Inflammatory macrophage treated with lipopolysaccharide for 4 hours (primary cell): ENCODE results near the gene FOS.

Experiments used
- DNase-seq: peaks from one replicate; pipeline ENCODE4 v3.0.0-alpha.2; 2020

FOS gene

DNA sequence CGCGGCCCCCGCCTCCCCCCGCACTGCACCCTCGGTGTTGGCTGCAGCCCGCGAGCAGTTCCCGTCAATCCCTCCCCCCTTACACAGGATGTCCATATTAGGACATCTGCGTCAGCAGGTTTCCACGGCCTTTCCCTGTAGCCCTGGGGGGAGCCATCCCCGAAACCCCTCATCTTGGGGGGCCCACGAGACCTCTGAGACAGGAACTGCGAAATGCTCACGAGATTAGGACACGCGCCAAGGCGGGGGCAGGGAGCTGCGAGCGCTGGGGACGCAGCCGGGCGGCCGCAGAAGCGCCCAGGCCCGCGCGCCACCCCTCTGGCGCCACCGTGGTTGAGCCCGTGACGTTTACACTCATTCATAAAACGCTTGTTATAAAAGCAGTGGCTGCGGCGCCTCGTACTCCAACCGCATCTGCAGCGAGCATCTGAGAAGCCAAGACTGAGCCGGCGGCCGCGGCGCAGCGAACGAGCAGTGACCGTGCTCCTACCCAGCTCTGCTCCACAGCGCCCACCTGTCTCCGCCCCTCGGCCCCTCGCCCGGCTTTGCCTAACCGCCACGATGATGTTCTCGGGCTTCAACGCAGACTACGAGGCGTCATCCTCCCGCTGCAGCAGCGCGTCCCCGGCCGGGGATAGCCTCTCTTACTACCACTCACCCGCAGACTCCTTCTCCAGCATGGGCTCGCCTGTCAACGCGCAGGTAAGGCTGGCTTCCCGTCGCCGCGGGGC, at the start of gene FOS:
TSS of gene FOS (plus strand) at position 407 of the 731 bp plus-strand sequence. CDS start at position 562, 155 bp downstream.
- peak; percentile 91 for DNase-seq

DNA sequence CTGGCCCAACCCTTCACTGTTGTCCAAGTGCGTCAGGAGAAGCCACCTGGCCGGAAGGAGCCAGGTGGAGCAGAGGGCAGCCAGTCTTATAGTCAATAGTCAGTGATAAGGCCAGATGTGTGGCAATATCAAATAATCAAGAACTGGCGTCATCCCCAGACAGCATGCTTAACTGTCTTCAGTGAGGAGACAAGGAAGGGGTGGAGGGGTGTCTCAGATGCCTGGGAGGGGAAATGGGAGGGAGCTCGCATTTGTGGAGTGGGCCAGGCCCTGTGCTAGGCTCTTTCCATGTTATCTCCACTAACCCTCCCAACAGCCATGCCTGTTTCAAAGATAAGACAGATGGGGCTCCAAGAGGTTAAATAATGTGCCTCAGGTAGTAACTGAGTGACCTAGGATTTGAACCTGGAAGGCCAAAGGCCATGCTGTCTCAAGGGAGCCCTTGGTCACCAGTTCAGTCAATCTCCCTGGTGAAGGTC, 48.9 kb upstream of the FOS start:
- DNase-seq, result no peak

DNA sequence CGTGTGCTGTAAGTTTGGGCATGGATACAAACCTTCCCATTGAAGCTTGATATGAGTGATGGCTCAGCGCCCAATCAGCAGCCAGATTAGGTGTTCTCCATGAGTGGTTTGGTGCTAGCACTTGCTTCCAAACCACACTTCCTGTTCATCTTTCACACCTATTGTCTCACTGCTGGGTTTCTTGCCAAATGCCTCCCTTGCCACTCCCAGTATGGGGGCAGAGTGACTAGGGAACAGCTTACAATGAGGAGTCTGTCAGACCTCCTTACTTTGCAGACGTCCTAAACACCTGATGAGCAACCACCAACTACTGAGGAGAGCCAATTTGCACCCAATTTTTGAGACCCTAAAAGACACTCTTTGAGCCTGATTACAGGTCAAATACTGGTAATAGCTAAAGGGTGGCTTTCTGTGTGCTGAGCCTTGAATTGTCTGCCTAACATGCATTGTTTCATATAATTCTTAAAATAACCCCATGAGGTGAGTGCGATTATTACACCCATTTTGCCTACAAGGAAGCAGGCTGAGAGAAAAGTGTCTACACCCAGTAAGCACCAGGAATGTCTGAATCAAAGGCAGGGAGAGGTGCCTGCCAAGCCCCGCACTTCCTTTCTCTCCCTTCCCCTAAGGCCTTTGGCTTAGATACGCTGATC, 48.4 kb upstream of the FOS start:
- DNase-seq, result peak; percentile 25

DNA sequence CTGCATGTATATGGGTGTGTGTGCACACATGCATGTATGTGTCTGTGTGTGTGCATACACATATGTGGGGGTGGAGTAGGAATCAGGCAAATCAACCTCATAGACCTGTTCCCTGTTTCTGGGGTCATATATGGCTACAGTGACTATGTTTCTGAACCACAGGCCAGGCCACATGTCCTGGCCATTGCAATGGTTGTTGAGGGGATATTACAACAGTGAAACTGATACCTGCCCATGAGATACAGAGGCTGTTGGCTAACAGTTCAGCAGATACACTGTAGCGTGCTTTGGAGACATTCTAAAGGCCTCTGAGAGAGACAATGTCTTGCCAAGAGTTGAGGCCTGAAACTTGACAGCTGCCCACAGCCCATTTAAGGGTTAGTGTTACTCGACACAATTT, 47.3 kb upstream of the FOS start:
- no peak for DNase-seq

DNA sequence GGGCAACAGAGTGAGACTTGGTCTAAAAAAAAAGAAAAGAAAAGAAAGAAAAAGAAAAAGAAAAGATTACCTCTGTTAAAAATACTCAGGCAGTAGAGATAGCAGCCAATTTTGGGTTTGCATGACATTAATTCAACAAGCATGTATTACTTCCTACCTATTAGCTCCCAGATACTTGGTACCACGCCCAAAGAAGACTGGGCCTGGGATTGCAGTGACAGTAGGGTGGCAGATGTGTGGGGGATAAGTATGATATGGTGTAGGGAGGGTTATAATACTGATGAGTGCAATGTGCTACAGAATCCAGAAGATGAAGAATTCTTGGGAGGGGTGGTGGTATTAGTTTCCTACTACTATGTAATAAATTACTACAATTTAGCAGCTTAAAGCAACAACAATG, 46.4 kb upstream of the FOS start:
- no peak for DNase-seq

DNA sequence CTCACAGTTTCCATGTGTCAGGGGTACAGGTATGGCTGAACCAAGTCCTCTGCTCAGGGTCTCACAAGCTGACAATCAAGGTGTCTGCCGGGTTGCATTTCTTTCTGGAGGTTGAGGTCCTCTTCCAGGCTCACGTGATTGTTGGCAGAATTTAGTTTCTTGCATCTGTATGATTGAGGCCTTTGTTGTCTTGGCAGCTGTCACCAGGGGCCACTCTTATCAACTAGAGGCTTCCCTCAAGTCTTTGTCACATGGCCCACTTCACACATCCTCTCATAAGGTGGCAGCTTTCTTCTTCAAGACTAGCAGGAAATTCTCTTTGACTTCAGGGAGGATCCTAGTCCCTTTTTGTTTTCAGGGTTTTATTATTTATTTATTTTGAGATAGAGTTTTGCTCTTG, 46.0 kb upstream of the FOS start:
- DNase-seq, result no peak

DNA sequence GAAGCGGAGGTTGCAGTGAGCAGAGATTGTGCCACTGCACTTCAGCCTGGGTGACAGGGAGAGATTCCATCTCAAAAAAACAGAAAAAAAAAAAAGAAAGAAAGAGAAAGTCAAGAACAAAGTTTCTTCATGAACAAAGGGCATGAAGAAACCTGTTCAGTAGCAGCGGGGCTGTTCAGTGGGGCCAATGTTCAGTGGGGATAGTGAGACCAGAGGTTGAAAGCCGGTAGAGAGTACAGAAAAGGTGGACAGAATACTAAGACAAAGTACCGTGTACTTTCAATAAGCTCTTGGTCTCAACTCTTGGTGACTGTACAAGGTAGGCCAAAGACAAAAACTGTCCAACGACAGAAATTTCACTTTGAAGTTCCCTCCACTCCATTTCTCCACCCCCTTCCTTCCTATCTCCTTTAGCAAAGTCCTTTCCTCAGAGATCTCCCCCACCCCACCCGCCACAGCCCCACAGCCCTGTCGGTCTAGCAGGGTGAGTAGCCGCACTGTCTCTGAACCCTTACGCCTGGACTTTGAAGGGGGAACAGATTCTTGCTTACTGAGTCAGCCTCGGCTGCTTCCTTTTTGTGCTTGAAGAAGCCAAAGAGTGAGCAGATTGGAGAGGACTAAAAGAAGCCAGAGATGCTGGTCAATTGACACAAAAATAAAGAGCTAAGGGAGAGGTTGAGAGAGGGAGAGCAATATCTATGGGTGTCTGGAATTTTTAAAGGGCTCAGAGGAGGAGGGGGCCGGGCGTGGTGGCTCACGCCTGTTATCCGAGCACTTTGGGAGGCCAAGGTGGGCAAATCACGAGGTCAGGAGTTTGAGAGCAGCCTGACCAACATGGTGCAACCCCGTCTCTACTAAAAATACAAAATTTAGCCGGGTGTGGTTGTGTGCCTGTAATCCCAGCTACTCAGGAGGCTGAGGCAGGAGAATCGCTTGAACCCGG, 44.2 kb upstream of the FOS start:
- DNase-seq, result peak; percentile 88

DNA sequence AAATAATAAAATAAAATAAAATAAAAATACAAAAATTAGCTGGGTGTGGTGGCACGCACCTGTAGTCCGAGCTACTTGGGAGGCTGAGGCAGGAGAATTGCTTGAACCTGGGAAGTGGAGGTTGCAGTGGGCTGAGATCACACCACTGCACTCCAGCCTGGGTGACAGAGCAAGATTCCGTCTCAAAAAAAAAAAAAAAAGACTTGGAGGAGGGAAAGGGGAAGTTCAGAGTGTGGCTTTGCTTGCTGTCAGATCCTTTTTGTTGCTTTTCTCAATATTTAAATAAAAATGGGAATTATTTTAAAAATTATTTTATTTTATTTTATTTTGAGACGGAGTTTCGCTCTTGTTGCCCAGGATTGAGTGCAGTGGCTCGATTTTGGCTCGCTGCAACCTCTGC, 43.4 kb upstream of the FOS start:
- peak; percentile 51 for DNase-seq

DNA sequence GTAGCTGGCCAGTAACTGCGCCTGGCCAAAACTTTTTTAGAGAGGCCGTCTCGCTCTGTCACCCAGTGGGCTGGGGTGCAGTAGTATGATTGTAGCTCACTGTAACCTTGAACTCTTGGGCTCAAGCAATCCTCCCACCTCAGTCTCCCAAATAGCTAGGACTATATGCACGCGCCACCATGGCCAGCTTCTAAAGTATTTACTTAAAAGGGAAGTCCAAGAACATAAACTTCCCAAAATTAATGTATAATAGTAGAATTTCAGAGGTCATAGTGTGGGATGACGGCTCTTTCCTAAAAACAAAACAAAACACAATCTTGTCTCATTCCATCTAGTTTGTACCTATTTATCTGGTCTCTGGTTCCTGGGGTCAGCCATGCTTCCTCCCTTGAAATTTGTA, 42.2 kb upstream of the FOS start:
- peak; percentile 42 for DNase-seq

DNA sequence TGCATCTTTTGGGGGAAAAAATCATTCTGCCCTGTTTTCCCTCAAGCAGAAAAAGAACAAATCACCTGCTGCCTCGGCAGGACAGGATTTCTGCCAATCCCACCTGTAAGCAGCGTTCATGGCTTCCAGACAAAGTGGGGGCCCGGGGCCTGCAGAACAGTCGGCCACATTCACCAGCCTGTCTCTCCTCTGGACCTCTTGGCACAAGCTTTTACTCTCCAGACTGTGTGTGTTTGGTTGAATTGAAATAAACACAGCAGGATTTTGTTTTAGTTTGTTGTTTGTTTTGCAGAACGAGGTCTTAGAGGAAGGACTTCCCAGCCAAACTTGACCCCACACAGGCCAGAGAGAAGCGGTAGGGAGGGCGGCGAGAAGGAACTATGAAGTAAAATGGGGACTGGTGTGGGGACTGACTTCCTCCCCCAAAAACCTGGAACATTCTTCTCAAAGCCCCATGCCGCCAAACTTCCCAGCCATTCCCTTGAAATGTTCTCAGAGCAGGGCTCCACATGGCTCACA, 41.7 kb upstream of the FOS start:
- no peak for DNase-seq

DNA sequence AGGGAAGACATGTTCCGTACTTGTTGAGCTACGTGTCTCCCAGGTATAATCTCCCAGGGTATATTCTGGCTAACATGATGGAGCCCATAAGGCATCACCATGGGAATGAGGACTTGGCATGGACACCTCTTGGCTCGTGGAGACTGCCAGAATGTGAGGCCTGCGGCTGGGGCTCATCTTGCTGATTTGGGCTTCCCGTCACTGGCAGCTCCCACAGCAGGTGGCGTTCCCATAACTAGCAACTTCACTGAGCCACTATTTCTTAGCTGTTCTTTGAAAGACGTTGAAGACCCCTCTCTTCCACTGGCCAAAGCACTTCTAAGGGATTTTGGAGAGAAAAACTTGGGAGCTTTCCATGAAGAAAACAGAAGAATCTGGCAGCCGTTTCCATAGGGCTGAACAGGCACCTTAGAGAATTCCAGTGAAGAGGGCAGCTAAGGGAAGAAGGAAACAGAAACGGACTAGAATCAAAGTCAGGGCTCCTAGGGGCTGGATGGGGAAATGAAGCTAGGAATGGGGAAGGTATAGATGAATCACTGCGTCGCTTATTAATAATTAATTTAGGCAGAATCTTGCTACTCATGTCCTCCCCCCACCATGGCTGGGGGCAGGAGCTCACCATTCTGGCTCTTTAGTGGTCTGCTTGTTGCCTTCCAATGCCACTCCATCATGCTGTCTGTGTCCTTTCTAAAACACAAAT, 39.7 kb upstream of the FOS start:
- peak; percentile 60 for DNase-seq

DNA sequence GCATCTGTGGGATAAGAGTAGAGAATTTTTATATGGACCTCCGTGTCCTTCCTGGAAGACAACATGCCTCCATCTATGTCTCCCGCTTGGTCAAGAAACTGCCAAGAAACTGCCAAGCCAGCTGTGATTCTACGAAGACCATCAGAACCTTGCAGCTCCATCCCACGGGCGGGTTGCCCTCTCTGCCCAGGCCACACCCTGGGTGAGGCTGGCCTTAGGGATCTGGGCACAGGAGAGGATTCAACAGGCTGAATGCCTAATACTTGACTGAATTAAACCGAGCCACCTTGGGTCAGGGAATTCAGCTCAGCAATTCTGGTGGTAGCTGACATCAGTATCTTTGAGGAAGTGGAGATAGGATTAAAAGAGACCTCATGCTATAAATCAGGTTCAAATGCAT, 37.8 kb upstream of the FOS start:
- DNase-seq, result no peak

DNA sequence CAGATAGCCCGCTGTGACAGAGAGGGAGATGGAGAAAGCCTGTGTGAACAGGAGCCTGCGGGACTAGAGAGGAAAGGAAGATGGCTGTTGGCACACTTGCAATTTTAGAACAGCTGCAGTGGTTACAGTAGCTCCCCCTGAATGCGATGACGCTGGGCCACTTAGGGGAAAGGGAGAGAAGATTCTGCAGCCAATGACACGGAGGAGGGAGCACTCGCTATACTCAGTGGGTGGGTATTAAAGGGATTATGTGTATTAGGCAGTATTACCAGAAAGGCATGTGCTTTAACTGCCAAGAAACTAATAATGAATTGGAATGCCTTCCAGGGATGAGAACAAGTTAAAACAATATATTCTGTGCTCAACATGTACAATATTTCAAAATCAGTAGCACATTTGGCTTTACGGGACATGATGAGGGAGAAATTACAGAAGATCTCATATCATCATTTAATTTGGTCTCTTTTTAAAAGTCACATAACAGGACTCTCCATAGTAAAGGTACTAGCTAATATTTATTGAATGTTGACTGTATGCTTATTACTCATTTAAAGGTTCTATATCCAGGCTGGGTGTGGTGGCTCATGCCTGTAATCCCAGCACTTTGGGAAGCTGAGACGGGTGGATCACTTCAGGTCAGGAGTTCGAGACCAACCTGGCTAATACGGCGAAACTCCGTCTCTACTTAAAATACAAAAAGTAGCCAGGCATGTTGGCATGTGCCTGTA, 35.9 kb upstream of the FOS start:
- no peak for DNase-seq

DNA sequence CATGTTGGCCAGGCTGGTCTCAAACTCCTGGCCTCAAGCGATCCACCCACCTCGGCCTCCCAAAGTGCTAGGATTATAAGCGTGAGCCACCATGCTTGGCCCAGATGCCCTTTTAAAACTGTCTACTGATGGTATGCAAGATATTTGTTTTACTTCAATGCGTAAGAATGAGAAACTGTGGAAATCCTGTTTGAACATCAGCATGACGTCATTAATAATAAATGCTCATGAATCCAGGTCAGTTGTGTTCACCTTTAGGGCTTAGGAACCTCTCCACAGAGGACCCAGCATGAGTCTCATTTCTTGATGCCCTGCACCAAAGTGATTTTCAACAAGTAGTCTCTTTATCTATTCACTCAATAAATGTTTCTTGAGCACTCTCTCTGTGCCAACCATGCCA, 34.5 kb upstream of the FOS start:
- DNase-seq, result no peak

DNA sequence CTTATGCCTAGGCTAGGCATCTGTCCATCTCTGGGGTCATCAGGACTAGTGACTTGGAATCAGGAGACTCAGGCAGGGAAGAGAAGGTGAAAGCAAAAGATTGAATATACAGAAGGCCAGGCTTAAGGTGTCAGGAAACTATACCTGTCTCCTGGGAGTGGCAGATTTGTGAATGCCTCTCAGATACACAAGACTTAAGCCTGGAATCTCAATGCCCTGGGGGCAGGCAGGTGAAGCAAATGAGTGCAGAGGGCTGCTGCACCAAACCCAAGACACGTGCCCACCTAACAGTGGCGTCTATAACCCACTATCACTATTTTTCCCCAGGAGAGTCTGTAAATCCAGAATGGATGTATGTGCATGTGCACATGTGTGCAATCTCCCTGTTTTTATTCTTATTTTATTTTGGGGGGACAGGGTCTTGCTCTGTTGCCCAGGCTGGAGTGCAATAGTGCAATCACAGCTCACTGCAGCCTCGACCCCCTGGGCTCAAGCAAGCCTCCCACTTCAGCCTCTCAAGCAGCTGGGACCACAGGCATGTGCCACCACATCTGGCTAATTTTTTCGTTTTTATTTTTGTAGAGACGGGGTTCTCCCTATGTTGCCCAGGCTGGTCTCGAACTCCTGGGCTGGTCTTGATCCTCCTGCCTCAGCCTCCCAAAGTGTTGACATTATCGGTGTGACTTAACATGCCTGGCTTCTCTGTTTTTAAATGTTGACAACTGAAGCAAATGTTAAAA, 31.9 kb upstream of the FOS start:
- DNase-seq, result no peak

DNA sequence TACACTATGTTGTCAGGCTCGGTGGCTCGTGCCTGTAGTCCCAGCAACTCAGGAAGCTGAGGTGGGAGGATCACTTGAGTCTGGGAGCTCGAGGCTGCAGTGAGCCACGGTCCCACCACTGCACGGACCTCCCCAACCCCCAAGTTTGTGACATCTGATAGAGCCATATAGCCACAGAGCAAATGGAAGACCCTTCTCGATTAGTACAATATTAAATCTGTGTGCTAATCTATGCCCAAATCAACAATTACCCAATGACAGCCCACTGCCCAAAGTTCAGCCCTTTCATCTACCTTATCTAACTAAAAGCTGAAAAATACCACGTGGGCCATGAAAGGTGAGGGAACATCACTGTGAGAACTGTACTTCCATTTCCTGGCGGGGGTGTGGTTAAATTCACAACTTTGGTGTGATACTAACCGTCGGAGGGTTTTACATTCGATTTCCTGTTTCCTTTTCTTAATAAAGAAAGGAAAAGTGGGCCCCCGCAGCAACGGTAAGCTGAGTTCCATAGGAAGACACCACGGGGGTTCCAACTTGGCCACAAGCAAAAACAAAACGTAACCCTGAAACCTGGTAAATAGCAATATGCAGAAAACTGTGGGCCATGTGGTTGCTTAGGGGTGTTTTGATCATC, 31.2 kb upstream of the FOS start:
- DNase-seq, result peak; percentile 29

DNA sequence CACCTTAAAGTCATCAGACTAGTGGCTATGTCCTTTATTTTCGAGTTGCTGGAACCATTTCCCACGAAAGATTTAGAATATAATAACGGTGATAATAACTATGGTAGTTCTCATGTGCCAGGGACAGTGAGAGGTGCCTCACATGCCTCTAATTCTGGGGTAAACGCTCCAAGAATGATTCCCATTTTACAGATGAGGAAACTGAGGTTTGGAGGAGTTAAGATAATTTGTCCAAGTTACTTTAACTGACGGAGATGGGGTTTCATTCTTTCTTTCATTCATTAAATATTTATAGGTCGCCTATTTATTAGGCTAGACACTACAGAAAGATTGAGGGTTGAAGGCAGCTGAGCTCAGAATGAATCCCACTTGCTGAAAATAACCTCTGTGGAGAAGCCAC, 30.7 kb upstream of the FOS start:
- no peak for DNase-seq

DNA sequence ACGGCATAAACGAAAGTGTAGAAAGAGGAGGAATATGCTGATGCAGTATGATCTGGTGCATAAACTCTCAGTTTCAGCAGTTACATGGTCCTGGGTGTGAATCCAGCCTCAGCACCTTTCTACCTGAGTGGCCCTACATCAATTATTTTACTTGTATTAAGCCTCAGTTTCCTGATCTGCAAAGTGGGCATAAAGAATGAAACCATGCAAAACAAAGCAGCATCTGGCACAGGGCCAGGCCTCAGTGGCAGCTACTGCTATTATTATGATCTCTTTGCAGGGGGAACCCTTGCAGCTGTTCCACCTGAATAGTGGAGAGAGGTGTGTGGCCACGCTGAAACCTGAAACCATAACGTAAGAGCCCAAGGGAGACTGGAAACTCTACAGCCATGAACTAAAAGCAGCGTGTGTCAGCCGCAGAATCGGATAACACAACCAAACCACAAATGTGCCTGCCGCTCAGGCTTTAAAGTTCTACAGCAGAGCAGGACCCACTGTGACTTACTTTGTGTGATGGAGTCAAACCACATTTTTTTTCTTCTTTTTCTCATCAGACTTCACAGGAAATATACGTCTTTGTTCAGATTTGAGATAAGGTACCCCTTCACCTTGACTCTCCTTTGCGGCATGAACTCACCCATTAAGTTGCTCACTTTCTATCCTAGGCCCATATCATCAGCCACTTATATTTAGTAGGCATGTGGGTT, 29.2 kb upstream of the FOS start:
- DNase-seq, result no peak

DNA sequence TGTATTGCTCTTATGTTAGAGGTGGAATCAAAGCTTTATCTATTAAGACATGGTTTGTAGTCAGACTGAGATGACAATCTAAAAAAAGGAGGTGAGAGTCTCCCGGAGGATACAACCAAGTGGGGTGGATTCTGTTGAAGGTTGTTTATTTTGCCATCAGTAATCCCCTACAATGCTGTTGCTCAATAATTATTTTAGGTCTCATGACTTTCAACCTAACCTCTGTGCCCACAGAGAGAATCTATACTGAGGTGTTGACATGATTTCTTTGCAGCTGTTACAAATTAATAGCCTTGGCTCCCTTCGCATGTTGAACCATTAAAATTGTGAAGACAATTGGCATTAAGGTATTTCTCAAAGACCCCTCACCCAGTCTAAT, 28.7 kb upstream of the FOS start:
- no peak for DNase-seq

DNA sequence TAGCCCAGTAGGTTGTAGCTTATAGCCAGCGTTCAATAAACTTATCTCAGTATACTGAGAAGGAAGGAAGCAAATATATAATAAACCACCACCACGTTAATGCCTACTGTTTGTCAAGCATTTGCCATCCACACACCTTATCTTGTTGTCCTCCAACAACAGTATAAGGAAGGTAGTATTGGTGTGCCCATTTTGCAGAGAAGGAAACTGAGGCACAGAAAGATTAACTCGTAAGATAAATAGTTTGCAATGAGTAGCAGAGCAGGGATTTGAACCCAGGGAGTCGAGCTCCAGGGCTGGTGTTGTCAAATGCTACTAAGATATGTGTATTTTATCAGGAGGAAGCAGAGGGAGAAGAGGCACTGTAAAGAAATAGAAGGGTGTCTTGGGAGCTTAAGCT, 27.8 kb upstream of the FOS start:
- DNase-seq, result no peak
